GM15510 (cell line): ENCODE measurements around the gene GSC2.

Source experiments
- POLR2A ChIP-seq: IDR thresholded peaks from 3 replicates; pipeline ENCODE4 v1.6.1; 2011; ENCODE audit warnings: borderline replicate concordance; ENCODE audit not compliant: insufficient read length; ENCODE audit errors: extremely low read depth

The GSC2 gene

DNA sequence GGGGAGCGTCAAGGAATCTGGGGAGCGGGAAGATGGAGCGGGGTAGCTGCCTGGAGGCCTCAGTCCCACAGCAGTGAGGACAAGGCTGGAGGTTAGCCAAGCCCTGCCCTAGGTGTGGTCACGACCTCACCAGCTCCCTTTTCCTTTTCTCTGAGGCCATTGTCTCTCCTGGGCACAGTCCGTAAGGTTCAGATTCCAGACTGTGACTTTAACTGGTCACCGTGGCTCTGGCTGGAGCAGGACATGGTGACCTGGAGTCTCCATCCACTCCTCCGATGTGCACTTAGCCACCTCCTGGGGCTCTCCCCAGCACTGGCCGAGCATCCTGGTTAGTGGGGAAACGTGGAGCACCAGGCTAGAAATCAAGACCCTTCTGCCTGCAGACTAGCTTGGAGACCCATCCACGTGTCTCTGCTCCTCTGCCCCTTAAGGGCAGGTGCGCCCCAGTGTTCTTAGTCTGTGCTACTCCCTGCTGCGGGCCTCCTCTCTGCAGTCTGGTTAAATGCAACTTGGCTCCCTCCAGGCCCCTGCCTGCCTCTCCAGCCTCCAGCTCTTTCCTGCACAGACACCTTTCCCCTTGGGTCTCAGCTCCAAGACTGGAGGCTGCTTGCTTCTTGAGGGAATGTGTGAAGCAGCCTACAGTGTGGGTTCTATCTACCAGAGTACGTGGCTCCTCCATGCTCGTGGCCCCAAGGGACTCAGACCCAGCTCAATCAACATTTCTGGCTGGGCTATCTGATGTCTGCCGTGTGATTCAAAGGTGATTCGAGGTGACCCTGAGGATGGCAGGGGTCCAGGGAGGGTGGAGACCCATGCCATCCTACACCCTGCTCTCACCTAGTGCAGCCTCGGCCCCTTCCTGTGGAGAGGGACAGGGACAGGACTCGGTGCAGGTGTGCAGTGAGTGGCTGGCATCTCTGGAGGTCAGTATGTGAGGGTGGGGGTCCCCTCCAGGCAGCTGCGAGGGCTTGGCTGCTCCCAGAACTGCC is 23.2 kb upstream of the GSC2 start:
- no peak for TF ChIP-seq POLR2A

DNA sequence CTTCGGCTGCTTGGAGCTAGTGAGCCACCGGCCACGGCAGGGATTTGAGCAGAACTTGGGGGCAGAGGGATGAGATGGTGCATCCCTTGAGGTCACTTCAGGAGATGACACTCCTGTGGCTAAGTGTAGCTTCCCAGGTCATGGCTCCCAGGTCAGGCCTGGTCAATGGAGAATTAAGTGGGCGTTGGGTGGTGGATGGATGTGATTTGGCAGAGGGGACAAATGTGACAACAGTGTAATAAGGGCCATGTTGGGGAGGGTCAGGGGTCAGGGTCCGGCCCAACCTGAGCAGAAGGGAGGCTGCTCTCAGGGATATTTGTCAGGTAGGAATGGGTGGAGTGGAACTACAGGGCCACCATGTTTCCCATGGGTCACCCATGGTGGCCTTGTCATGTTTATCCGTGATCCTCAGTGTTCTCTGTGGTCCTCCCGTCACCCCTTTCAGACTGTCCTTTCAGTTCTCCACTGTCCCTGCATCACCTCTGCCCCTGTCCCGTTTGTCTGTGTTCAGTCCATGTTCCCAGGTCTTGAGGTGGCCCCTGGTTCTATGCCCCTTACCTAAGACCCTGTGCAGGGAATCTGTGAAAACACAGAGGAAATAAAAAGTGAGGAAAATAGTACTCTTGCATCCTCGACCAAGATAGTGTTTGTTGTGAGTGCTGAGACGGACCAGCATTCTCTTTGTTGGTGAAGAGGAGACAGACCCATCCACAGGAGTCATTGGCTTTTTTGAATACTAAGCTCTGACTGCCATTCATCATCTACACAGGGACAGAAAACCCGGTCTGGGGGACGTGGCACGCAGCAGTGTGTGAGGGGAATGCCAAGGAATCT is 22.3 kb upstream of the GSC2 start:
- TF ChIP-seq POLR2A, result no peak

DNA sequence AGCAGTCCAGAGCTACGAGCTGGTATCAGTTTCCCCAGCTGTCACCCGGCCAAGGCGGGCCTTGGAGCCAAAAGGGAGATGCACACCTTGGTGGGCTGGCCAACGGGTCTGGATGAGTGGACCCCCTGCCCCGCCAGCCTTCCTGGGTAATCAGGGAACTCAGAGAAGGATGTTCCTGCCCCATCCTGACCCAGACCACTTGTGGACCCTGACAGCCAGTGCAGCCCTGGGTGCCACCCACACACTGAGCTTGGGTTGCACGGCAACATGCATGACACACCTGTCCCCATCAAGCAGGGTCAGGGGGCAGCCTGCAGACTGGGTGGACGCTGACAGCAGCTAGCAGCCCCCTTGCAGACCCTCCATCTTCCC is 19.8 kb upstream of the GSC2 start:
- no peak for TF ChIP-seq POLR2A

DNA sequence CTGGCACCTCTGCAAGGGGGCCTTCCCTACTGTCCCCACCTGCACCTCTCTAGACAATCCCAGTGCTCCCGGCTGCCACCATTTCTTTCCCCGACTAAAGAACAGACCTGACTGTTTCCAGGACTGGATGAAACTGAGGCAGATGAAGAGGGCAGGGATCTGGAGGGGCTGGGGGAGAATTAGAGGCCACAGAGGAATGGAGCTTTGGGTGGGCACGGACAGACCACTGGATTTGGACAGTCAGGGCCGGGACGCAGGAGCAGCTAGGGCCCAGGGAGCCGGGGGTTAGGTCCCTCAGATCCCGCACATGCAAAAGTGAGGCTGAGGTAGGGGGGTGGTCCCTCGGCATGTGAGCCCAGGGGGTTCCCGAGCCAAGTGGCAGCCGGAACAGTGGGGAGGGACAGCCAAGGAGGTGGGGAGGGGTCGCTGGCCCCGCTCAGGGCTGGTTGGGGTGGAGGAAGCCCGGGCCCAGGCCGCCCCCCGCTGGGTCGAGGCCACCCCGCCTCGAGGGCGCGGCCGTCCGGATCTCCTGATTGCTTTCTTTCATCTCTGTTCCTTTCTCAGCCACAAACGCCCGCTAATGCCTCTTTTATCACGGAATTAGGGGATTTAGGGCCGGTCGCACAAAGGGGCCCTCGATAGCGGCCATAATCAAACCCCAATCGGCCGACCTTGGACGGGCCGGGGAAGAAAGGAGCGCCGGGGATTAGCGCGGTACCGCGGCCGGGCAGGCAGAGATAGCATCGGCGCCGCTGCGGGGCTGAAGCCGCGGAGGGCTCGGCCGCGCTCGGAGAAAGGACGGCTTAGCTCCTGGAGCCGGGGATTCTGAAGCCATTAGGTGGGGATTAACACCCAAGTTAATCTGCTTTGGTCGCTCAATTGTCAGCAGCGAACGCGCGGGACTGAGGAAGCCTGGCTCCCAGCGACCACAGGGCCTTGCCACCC is 19.2 kb upstream of the GSC2 start:
- no peak for TF ChIP-seq POLR2A

DNA sequence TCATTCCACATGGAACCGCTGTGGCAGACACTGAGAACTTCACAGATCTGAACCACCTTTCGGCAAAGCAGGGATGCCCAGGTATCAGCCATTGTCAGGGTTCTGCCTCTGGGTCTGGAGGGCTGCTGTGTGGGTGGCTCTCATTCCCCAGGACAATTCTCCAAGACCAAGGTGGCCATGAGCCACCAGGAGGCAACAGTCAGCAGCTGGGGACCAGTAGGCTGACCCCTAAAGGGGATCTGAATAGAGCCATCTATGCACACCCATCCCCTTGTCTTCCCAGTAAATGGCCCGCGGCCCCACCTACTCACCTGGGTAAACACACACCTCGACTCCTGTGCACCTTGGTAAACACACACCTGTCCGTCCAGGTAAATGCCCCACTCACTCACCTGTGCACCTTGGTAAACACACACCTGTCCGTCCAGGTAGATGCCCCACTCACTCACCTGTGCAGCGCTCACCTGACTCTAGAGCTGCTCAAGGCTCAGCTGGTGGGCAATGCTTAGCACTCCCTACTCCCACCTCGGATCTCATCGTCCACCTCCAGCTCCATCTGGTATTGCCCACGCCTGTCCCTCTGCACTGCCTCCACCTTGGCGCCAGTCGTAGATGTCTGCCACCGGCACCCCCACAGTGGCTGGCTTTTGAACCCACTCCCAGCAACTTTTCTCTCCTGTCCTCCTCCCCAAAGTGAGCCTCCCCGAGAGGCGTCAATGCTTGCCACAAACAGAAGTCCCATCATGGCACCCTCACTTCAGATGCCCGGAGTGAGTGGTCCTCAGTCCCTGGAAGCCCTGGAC is 18.2 kb upstream of the GSC2 start:
- no peak for TF ChIP-seq POLR2A

DNA sequence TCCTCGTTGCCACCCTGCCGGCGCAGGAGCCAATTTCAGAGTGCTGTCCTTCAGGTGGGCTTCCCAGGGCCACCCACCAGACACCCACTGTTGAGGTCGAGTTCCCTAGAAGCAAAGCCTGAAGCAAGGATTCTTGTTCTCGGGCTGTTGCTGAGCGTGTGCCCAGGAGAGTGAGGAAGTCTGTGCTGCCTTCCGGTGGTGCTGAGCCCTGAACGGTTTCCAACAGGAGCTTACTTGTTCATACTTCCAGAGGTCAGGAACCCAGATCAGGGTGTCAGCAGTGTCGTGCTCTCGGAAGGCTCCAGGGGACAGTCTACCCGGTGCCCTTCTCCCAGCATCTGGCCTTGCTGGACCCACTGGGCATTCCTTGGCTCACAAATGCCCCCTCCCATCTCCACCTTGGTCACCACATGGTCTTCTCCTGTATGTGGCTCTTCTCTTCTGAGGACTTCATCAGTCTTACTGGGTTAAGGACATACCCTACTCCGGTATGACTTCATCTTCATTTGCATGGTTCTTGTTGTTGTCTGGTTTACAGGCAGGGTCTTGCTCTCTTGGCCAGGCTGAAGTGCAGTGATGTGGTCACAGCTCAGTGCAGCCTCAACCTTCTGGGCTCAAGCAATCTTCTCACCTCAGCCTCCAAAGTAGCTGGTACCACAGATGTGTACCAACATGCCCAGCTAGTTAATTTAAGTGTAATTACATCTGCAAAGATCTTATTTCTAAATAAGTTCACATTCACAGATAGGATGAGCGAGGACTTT is 17.2 kb upstream of the GSC2 start:
- no peak for TF ChIP-seq POLR2A

DNA sequence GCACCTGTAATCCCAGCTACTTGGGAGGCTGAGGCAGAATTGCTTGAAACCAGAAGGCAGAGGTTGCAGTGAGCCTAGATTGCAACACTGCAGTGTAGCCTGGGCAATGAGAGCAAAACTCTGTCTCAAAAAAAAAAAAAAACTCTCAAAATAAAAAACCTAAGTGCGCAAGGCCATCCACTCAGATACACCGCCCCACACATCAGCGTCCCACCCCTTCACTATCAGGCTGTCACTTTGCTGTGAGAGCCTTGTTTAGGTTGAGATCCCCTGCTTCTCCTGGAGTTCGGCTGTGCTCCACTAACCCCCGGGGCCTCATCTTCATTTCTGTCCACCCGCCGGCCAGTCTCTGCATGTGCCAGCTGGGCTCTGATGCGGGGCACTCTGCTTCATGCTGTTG is 16.3 kb upstream of the GSC2 start:
- TF ChIP-seq POLR2A, result no peak

DNA sequence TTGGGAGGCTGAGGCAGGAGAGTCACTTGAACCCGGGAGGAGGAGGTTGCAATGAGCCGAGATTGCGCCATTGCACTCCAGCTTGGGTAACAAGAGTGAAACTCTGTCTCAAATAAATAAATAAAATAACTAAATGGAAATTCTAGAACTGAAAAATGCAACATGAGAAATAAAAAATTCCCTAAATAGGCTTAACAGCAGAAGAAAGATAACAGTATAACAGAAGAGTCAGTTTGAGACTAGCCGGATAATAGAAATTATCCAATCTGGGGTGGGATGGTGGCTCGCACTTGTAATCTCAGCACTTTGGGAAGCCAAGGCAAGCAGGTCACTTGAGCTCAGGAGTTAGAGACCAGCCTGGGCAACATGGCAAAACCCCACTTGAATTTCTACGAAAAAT is 14.3 kb upstream of the GSC2 start:
- no peak for TF ChIP-seq POLR2A

DNA sequence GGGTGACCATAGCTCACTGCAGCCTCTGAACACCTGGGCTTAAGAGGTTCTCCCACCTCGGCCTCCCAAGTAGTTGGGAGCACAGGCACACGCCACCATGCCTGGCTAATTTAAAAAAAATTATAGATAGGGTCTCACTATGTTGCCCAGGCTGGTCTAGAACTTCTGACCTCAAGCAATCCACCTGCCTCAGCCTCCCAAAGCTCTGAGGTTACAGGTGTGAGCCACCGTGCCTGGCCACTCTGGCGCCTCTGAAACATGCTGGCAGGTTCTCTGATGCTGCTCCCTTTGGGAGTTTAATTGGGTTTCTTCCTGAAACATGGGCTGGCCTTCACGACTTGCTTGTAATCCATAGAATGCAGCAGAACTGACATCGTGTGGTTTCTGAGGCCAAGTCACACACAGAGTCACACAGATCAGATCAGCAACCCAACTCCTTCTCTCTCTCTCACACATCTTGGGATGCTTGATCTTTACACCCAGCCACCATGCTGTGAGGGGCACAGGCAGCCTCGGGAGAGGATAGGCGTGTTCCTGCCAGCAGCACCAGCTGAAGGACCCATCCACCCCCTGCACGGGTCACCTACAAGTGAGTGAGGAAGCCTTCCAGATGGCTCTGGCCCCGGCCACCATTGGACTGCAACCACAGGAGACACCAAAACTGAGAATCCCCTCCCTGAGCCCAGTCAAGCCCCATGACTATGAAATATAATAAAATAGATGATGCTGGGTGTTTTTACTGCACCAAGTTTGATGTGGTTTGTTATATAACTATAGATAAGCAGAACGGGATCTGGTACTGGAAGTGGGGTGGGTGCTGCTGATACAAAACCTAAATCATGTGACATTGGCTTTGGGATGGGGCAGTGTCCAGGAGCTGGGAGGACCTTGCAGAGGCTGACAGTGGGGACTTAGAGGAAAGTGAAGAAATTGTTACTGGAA is 3.1 kb upstream of the GSC2 start:
- no peak for TF ChIP-seq POLR2A

DNA sequence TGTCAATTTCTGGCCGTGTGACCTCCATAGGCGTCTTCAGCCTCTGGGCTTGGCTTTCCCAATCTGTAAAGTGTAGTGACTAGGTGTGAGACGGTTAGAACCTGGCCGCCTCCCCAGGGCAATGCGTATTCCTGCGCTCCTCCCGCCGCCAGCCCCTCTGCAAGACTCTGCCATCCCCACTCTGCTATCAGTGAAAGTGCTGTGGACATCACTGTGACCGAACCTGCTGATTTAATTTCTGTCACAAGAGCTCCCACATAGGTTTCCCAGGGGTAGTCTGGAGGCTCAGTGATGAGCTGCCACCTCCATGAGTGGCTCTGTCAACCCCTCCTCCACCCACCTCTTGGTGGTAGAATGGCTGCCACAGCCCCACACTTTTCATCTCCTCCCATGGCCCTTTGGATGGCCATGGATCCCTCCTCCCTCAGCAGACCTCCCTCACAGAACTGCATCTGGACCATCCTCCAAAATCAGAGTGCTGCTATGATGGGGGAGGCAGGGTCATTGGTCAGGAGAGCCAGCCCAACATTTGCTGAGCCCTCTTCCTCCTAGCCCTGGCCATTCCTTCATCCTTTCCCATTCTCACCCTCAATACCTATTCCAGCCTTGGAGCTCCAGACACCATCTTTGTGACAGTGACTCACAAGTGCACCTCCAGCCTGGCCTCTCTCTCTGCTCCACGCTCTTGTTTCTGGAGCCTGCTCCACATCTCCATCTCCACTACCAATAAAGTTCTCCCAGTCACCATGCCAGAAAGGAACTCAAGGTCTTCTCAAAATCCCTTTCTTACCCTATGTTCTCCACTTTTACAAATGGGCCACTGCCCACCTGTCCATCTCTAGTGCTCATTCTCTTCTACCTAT is 1.5 kb upstream of the GSC2 start:
- TF ChIP-seq POLR2A, result no peak
